ENCODE measurements around the gene CCR2.
"Not testable (repeated sequence)": the region's sequence is repeated elsewhere in the genome, so short reads cannot be mapped to it uniquely, and the experiment has no call there.

The CCR2 gene

GRCh38 chr3:46353647-46354410, at the start of gene CCR2:
Gene CCR2, plus strand, starts transcription at chr3:46354111. Its CDS starts 3,417 bp downstream, at chr3:46357528.
- peaks cover 11 to 15% of the 10 kb centered on the region in 2 donors for H3K4me1 ChIP-seq (ENCODE audit: control insufficient read depth in 1 of 2, insufficient read depth in 2 of 2, low read length in 2 of 2)
- no peak within 1 kb of the TSS for H3K27ac ChIP-seq (ENCODE audit: low read depth, low read length)
- H3K36me3 ChIP-seq (ENCODE audit: control insufficient read depth in 1 of 2, insufficient read depth in 2 of 2, low read length in 2 of 2) = no peaks in the 10 kb centered on the region
- no peaks in the 10 kb centered on the region for H3K27me3 ChIP-seq (ENCODE audit: control insufficient read depth in 1 of 2, insufficient read depth in 2 of 2, low read length in 2 of 2)
- no peaks in the 10 kb centered on the region for H3K9me3 ChIP-seq (ENCODE audit: control insufficient read depth in 1 of 2, low read length in 2 of 2)
- peak within 1 kb of the TSS; percentile 28 to 33 for H3K9ac ChIP-seq (ENCODE audit: low read depth in 1 of 2, low read length in 2 of 2)
- H3K4me3 ChIP-seq (ENCODE audit: low read depth in 1 of 2, low read length in 2 of 2) = peak within 1 kb of the TSS; percentile 38 to 52

GRCh38 chr3:46304739-46305138, 49.2 kb upstream of the CCR2 start:
- Histone ChIP-seq H3K9me3 (ENCODE audit: control insufficient read depth in 1 of 2, low read length in 2 of 2) (no peaks in the 10 kb centered on the region), H3K27me3 (ENCODE audit: control insufficient read depth in 1 of 2, insufficient read depth in 2 of 2, low read length in 2 of 2) (no peaks in the 10 kb centered on the region), H3K4me1 (ENCODE audit: control insufficient read depth in 1 of 2, insufficient read depth in 2 of 2, low read length in 2 of 2) (peaks cover under 1 to 1% of the 10 kb centered on the region in 2 donors), H3K27ac (ENCODE audit: low read depth, low read length) (no peak overlapping the region), H3K9ac (ENCODE audit: low read depth in 1 of 2, low read length in 2 of 2) (no peak overlapping the region), H3K4me3 (ENCODE audit: low read depth in 1 of 2, low read length in 2 of 2) (no peak overlapping the region), H3K36me3 (ENCODE audit: control insufficient read depth in 1 of 2, insufficient read depth in 2 of 2, low read length in 2 of 2) (no peaks in the 10 kb centered on the region)

GRCh38 chr3:46312991-46313390, 40.9 kb upstream of the CCR2 start:
- Histone ChIP-seq H3K4me1 (ENCODE audit: control insufficient read depth in 1 of 2, insufficient read depth in 2 of 2, low read length in 2 of 2) (no peaks in the 10 kb centered on the region), H3K27ac (ENCODE audit: low read depth, low read length) (no peak overlapping the region), H3K9ac (ENCODE audit: low read depth in 1 of 2, low read length in 2 of 2) (no peak overlapping the region), H3K36me3 (ENCODE audit: control insufficient read depth in 1 of 2, insufficient read depth in 2 of 2, low read length in 2 of 2) (no peaks in the 10 kb centered on the region), H3K4me3 (ENCODE audit: low read depth in 1 of 2, low read length in 2 of 2) (no peak overlapping the region), H3K27me3 (ENCODE audit: control insufficient read depth in 1 of 2, insufficient read depth in 2 of 2, low read length in 2 of 2) (no peaks in the 10 kb centered on the region), H3K9me3 (ENCODE audit: control insufficient read depth in 1 of 2, low read length in 2 of 2) (no peaks in the 10 kb centered on the region)

GRCh38 chr3:46314517-46314916, 39.4 kb upstream of the CCR2 start:
- H3K27ac ChIP-seq (ENCODE audit: low read depth, low read length) = no peak overlapping the region
- H3K36me3 ChIP-seq (ENCODE audit: control insufficient read depth in 1 of 2, insufficient read depth in 2 of 2, low read length in 2 of 2) = no peaks in the 10 kb centered on the region
- no peak overlapping the region for H3K4me3 ChIP-seq (ENCODE audit: low read depth in 1 of 2, low read length in 2 of 2)
- H3K27me3 ChIP-seq (ENCODE audit: control insufficient read depth in 1 of 2, insufficient read depth in 2 of 2, low read length in 2 of 2) = no peaks in the 10 kb centered on the region
- no peak overlapping the region for H3K9ac ChIP-seq (ENCODE audit: low read depth in 1 of 2, low read length in 2 of 2)
- H3K9me3 ChIP-seq (ENCODE audit: control insufficient read depth in 1 of 2, low read length in 2 of 2) = no peaks in the 10 kb centered on the region
- H3K4me1 ChIP-seq (ENCODE audit: control insufficient read depth in 1 of 2, insufficient read depth in 2 of 2, low read length in 2 of 2) = no peaks in the 10 kb centered on the region

- Histone ChIP-seq H3K9ac (ENCODE audit: low read depth in 1 of 2, low read length in 2 of 2) (no peak overlapping the region), H3K4me1 (ENCODE audit: control insufficient read depth in 1 of 2, insufficient read depth in 2 of 2, low read length in 2 of 2) (no peaks in the 10 kb centered on the region), H3K4me3 (ENCODE audit: low read depth in 1 of 2, low read length in 2 of 2) (no peak overlapping the region), H3K27me3 (ENCODE audit: control insufficient read depth in 1 of 2, insufficient read depth in 2 of 2, low read length in 2 of 2) (no peaks in the 10 kb centered on the region), H3K36me3 (ENCODE audit: control insufficient read depth in 1 of 2, insufficient read depth in 2 of 2, low read length in 2 of 2) (no peaks in the 10 kb centered on the region), H3K27ac (ENCODE audit: low read depth, low read length) (no peak overlapping the region), H3K9me3 (ENCODE audit: control insufficient read depth in 1 of 2, low read length in 2 of 2) (no peaks in the 10 kb centered on the region)
Measured at GRCh38 chr3:46316206-46316605, 37.7 kb upstream of the CCR2 start.

- Histone ChIP-seq H3K36me3 (ENCODE audit: control insufficient read depth in 1 of 2, insufficient read depth in 2 of 2, low read length in 2 of 2) (no peaks in the 10 kb centered on the region), H3K4me1 (ENCODE audit: control insufficient read depth in 1 of 2, insufficient read depth in 2 of 2, low read length in 2 of 2) (no peaks in the 10 kb centered on the region), H3K9me3 (ENCODE audit: control insufficient read depth in 1 of 2, low read length in 2 of 2) (no peaks in the 10 kb centered on the region), H3K27me3 (ENCODE audit: control insufficient read depth in 1 of 2, insufficient read depth in 2 of 2, low read length in 2 of 2) (no peaks in the 10 kb centered on the region), H3K4me3 (ENCODE audit: low read depth in 1 of 2, low read length in 2 of 2) (no peak overlapping the region), H3K9ac (ENCODE audit: low read depth in 1 of 2, low read length in 2 of 2) (no peak overlapping the region), H3K27ac (ENCODE audit: low read depth, low read length) (no peak overlapping the region)
Measured at GRCh38 chr3:46318207-46318927, 35.5 kb upstream of the CCR2 start.

- Histone ChIP-seq H3K4me3 (ENCODE audit: low read depth in 1 of 2, low read length in 2 of 2) (no peak overlapping the region), H3K4me1 (ENCODE audit: control insufficient read depth in 1 of 2, insufficient read depth in 2 of 2, low read length in 2 of 2) (no peaks in the 10 kb centered on the region), H3K27me3 (ENCODE audit: control insufficient read depth in 1 of 2, insufficient read depth in 2 of 2, low read length in 2 of 2) (no peaks in the 10 kb centered on the region), H3K9me3 (ENCODE audit: control insufficient read depth in 1 of 2, low read length in 2 of 2) (no peaks in the 10 kb centered on the region), H3K36me3 (ENCODE audit: control insufficient read depth in 1 of 2, insufficient read depth in 2 of 2, low read length in 2 of 2) (no peaks in the 10 kb centered on the region), H3K27ac (ENCODE audit: low read depth, low read length) (no peak overlapping the region), H3K9ac (ENCODE audit: low read depth in 1 of 2, low read length in 2 of 2) (no peak overlapping the region)
Measured at GRCh38 chr3:46321461-46322104, 32.3 kb upstream of the CCR2 start.

- Histone ChIP-seq H3K4me3 (ENCODE audit: low read depth in 1 of 2, low read length in 2 of 2) (no peak overlapping the region), H3K27ac (ENCODE audit: low read depth, low read length) (no peak overlapping the region), H3K27me3 (ENCODE audit: control insufficient read depth in 1 of 2, insufficient read depth in 2 of 2, low read length in 2 of 2) (no peaks in the 10 kb centered on the region), H3K9ac (ENCODE audit: low read depth in 1 of 2, low read length in 2 of 2) (no peak overlapping the region), H3K4me1 (ENCODE audit: control insufficient read depth in 1 of 2, insufficient read depth in 2 of 2, low read length in 2 of 2) (no peaks in the 10 kb centered on the region), H3K36me3 (ENCODE audit: control insufficient read depth in 1 of 2, insufficient read depth in 2 of 2, low read length in 2 of 2) (no peaks in the 10 kb centered on the region), H3K9me3 (ENCODE audit: control insufficient read depth in 1 of 2, low read length in 2 of 2) (peaks cover 0 to 2% of the 10 kb centered on the region in 2 donors)
Measured at GRCh38 chr3:46324036-46324435, 29.9 kb upstream of the CCR2 start.

GRCh38 chr3:46325645-46326300, 28.1 kb upstream of the CCR2 start:
- peaks cover 0 to 2% of the 10 kb centered on the region in 2 donors for H3K9me3 ChIP-seq (ENCODE audit: control insufficient read depth in 1 of 2, low read length in 2 of 2)
- no peak overlapping the region for H3K9ac ChIP-seq (ENCODE audit: low read depth in 1 of 2, low read length in 2 of 2)
- H3K4me1 ChIP-seq (ENCODE audit: control insufficient read depth in 1 of 2, insufficient read depth in 2 of 2, low read length in 2 of 2) = no peaks in the 10 kb centered on the region
- H3K27ac ChIP-seq (ENCODE audit: low read depth, low read length) = no peak overlapping the region
- H3K36me3 ChIP-seq (ENCODE audit: control insufficient read depth in 1 of 2, insufficient read depth in 2 of 2, low read length in 2 of 2) = no peaks in the 10 kb centered on the region
- no peaks in the 10 kb centered on the region for H3K27me3 ChIP-seq (ENCODE audit: control insufficient read depth in 1 of 2, insufficient read depth in 2 of 2, low read length in 2 of 2)
- no peak overlapping the region for H3K4me3 ChIP-seq (ENCODE audit: low read depth in 1 of 2, low read length in 2 of 2)

- not testable (repeated sequence) for H3K4me1 ChIP-seq (ENCODE audit: control insufficient read depth in 1 of 2, insufficient read depth in 2 of 2, low read length in 2 of 2); H3K9ac ChIP-seq (ENCODE audit: low read depth in 1 of 2, low read length in 2 of 2); H3K4me3 ChIP-seq (ENCODE audit: low read depth in 1 of 2, low read length in 2 of 2); H3K27ac ChIP-seq (ENCODE audit: low read depth, low read length); H3K36me3 ChIP-seq (ENCODE audit: control insufficient read depth in 1 of 2, insufficient read depth in 2 of 2, low read length in 2 of 2); H3K9me3 ChIP-seq (ENCODE audit: control insufficient read depth in 1 of 2, low read length in 2 of 2); H3K27me3 ChIP-seq (ENCODE audit: control insufficient read depth in 1 of 2, insufficient read depth in 2 of 2, low read length in 2 of 2)
Measured at GRCh38 chr3:46330676-46331075, 23.2 kb upstream of the CCR2 start.

Data from duodenal mucosa (tissue), 2 donors.